Astrocyte (in vitro differentiated cells and primary cell): ENCODE measurements around the gene PUDP. TPM values are rescaled to one million over a fixed set of nuclear protein-coding genes. Genes with fewer than 3 reads are reported as not detected.
A peak's percentile ranks its signal among the peaks of the same experiment; 100 is the strongest.

ENCODE experiments used
- DNase-seq: peaks from one replicate; pipeline ENCODE4 v3.0.0-alpha.2; 2010; ENCODE audit warnings: low read depth
- FAIRE-seq: peaks from 2 replicates; lab custom pipeline; 2011; peaks lifted over from hg19 to GRCh38; lab: Jason Lieb, UNC
- H2AFZ ChIP-seq: 2 replicates; pipeline ENCODE4 v1.6.0; 2012; ENCODE audit warnings: low read depth, low read length, inconsistent platforms
- H3K27ac ChIP-seq: 2 replicates; pipeline ENCODE4 v1.5.1; 2011; ENCODE audit warnings: low read depth, low read length, inconsistent platforms
- H3K27me3 ChIP-seq: 2 replicates; pipeline ENCODE4 v1.6.0; 2011; ENCODE audit warnings: low read length, inconsistent platforms; ENCODE audit not compliant: insufficient read depth
- H3K36me3 ChIP-seq: 2 replicates; pipeline ENCODE4 v1.5.1; 2011; ENCODE audit warnings: low read length, inconsistent platforms; ENCODE audit not compliant: insufficient read depth
- H3K4me1 ChIP-seq: 2 replicates; pipeline ENCODE4 v1.5.1; 2011; ENCODE audit warnings: low read length, inconsistent platforms; ENCODE audit not compliant: insufficient read depth
- H3K4me2 ChIP-seq: 2 replicates; pipeline ENCODE4 v1.6.0; 2012; ENCODE audit warnings: low read length, inconsistent platforms
- H3K4me3 ChIP-seq: 2 replicates; pipeline ENCODE4 v1.5.1; 2011; ENCODE audit warnings: low read depth, mild to moderate bottlenecking, low read length, inconsistent platforms; ENCODE audit not compliant: insufficient read depth
- H3K79me2 ChIP-seq: 2 replicates; pipeline ENCODE4 v1.6.0; 2012; ENCODE audit warnings: mild to moderate bottlenecking, low read length, inconsistent platforms; ENCODE audit not compliant: insufficient read depth
- H3K9ac ChIP-seq: 2 replicates; pipeline ENCODE4 v1.6.0; 2012; ENCODE audit warnings: mild to moderate bottlenecking, low read length, inconsistent platforms
- H3K9me3 ChIP-seq: 2 replicates; pipeline ENCODE4 v1.5.1; 2012; ENCODE audit warnings: low read depth, mild to moderate bottlenecking, low read length, inconsistent platforms; ENCODE audit not compliant: insufficient read depth
- H4K20me1 ChIP-seq: 2 replicates; pipeline ENCODE4 v1.6.0; 2012; ENCODE audit warnings: low read length, inconsistent platforms; ENCODE audit not compliant: insufficient read depth
- H3K27ac Mint-ChIP-seq: one replicate; pipeline ENCODE4 v1.8.0; 2021; ENCODE audit warnings: mild to moderate bottlenecking, mixed read lengths; ENCODE audit not compliant: unreplicated experiment
- H3K27me3 Mint-ChIP-seq: one replicate; pipeline ENCODE4 v1.8.0; 2021; ENCODE audit warnings: low read depth, mixed read lengths; ENCODE audit not compliant: unreplicated experiment
- H3K36me3 Mint-ChIP-seq: one replicate; pipeline ENCODE4 v1.8.0; 2021; ENCODE audit warnings: low read depth, mixed read lengths; ENCODE audit not compliant: unreplicated experiment
- H3K4me1 Mint-ChIP-seq: one replicate; pipeline ENCODE4 v1.8.0; 2021; ENCODE audit warnings: low read depth, mixed read lengths; ENCODE audit not compliant: unreplicated experiment
- H3K4me3 Mint-ChIP-seq: one replicate; pipeline ENCODE4 v1.8.0; 2021; ENCODE audit warnings: mild to moderate bottlenecking, moderate library complexity, mixed read lengths; ENCODE audit not compliant: unreplicated experiment
- H3K9me3 Mint-ChIP-seq: one replicate; pipeline ENCODE4 v1.8.0; 2021; ENCODE audit warnings: mild to moderate bottlenecking, mixed read lengths; ENCODE audit not compliant: unreplicated experiment
- CTCF ChIP-seq: IDR thresholded peaks from 2 replicates; pipeline ENCODE4 v1.5.1; 2011; ENCODE audit warnings: low read depth, mild to moderate bottlenecking, inconsistent platforms, low read length, moderate library complexity; ENCODE audit not compliant: insufficient read depth
- EZH2 ChIP-seq: IDR thresholded peaks from 2 replicates; pipeline ENCODE4 v1.6.1; 2012; ENCODE audit warnings: mild to moderate bottlenecking, low read length, inconsistent platforms; ENCODE audit not compliant: insufficient read depth
- total RNA-seq: library from RNA; stranded (reverse); gene quantifications from 2 replicates; pipeline ENCODE4 v1.2.1, GENCODE V29; 2021

PUDP gene
- total RNA-seq, 1 donor from 2014 or later, result 21.8 TPM

DNA sequence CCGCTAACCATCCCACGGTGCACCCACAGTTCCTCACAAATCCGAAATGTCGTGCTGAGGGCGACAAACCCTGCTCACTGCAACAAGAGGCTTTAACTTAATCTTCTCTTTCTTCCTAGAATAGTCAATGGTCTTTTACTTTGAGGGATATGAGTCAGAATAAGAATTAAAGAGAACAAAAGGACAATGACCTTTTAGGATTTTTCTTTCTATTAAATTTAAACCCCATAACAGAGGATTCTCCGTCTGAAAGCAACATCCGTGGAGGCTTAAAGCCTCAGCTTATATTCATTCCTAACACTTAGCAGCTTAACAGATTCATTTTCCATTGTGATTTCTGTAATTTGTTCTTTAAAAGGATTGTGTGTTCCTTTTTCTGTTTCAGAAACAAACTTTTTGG is 44.9 kb upstream of the PUDP start:
- Histone ChIP-seq H3K27ac (no peak overlapping the region), H3K27me3 (no peaks in the 10 kb centered on the region), H3K9me3 (no peaks in the 10 kb centered on the region), H2AFZ (no peak overlapping the region), H3K4me3 (no peak overlapping the region), H4K20me1 (no peaks in the 10 kb centered on the region), H3K36me3 (no peaks in the 10 kb centered on the region), H3K4me2 (no peak overlapping the region), H3K79me2 (no peaks in the 10 kb centered on the region), H3K4me1 (no peaks in the 10 kb centered on the region), H3K9ac (no peak overlapping the region)
- Mint-ChIP-seq H3K9me3 (no peaks in the 10 kb centered on the region), H3K4me3 (no peak overlapping the region), H3K4me1 (peaks cover 4% of the 10 kb centered on the region), H3K27me3 (no peaks in the 10 kb centered on the region), H3K36me3 (no peaks in the 10 kb centered on the region), H3K27ac (no peak overlapping the region)
- no peak for TF ChIP-seq EZH2
- TF ChIP-seq CTCF, result no peak
- DNase-seq, result no peak
- FAIRE-seq, result peak; percentile 84

DNA sequence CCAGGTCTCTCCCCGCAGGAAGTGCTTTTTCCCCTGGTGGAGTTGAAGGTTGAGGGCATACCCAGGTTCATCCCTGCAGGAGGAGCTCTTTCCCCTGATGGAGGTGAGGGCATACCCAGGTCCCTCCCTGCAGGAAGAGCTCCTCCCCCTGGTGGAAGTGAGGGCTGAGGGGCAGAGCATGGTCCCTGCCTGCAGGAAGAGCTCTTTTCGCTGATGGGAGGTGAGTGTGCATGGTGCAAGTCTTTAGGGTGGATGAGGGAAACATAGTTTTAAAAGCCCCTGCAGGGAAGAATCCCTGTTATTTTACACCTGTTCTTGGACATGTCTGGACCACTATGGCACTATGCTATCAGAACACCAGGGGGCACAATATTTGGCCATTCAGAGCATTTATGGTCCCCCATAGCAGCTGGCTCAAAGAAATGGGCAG is 43.7 kb upstream of the PUDP start:
- Mint-ChIP-seq H3K27me3 (no peaks in the 10 kb centered on the region), H3K27ac (no peak overlapping the region), H3K4me3 (no peak overlapping the region), H3K9me3 (no peaks in the 10 kb centered on the region), H3K36me3 (no peaks in the 10 kb centered on the region), H3K4me1 (peaks cover 4% of the 10 kb centered on the region)
- no peaks in the 10 kb centered on the region for H3K27me3 ChIP-seq
- H2AFZ ChIP-seq, result no peak overlapping the region
- no peaks in the 10 kb centered on the region for H3K36me3 ChIP-seq
- H3K9me3 ChIP-seq, result no peaks in the 10 kb centered on the region
- FAIRE-seq (peak; percentile 94), DNase-seq (no peak)
- H3K4me1 ChIP-seq, result no peaks in the 10 kb centered on the region
- H3K4me3 ChIP-seq, result no peak overlapping the region
- no peak overlapping the region for H3K9ac ChIP-seq
- no peaks in the 10 kb centered on the region for H4K20me1 ChIP-seq
- no peak overlapping the region for H3K4me2 ChIP-seq
- no peak overlapping the region for H3K27ac ChIP-seq
- TF ChIP-seq CTCF (no peak), EZH2 (no peak)
- no peaks in the 10 kb centered on the region for H3K79me2 ChIP-seq

DNA sequence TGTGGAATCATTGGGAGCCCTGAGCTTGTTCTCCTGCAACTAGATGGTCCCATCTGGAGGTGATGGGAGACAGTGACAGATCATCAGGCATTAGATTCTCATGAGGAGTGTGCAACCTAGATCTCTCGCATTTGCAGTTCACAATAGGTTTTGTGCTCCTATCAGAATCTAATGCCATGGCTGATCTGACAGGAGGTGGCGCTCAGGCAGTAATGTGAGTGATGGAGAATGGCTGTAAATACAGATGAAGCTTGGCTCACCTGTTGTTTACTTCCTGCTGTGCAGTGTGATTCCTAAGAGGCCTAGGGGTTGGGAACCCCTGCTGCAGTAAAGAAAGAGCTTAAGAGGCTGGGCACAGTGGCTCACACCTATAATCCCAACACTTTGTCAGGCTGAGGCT is 42.2 kb upstream of the PUDP start:
- Mint-ChIP-seq H3K9me3 (no peaks in the 10 kb centered on the region), H3K36me3 (no peaks in the 10 kb centered on the region), H3K27me3 (no peaks in the 10 kb centered on the region), H3K27ac (no peak overlapping the region), H3K4me3 (no peak overlapping the region), H3K4me1 (peaks cover 4% of the 10 kb centered on the region)
- no peaks in the 10 kb centered on the region for H3K36me3 ChIP-seq
- H3K9ac ChIP-seq, result no peak overlapping the region
- no peaks in the 10 kb centered on the region for H3K4me1 ChIP-seq
- no peaks in the 10 kb centered on the region for H3K79me2 ChIP-seq
- H3K27ac ChIP-seq, result no peak overlapping the region
- no peak overlapping the region for H2AFZ ChIP-seq
- no peaks in the 10 kb centered on the region for H4K20me1 ChIP-seq
- no peak for TF ChIP-seq EZH2
- no peak for TF ChIP-seq CTCF
- no peak overlapping the region for H3K4me2 ChIP-seq
- no peaks in the 10 kb centered on the region for H3K9me3 ChIP-seq
- FAIRE-seq, result no peak
- DNase-seq, result no peak
- H3K27me3 ChIP-seq, result no peaks in the 10 kb centered on the region
- no peak overlapping the region for H3K4me3 ChIP-seq
